Activated CD4-positive, alpha-beta T cell treated with anti-CD3 and anti-CD28 coated beads, Interleukin-2, amount 50 U/mL, for 48 hours (primary cell): ENCODE results near the gene TNRC18.
"Not testable (repeated sequence)": the region's sequence is repeated elsewhere in the genome, so short reads cannot be mapped to it uniquely, and the experiment has no call there.

Experiments used
- DNase-seq, 2 experiments: peaks; one replicate each; pipeline ENCODE4 v3.0.0-alpha.2; 2020

The TNRC18 gene

GRCh38 chr7:5287802-5288201 is 135.8 kb downstream of the TNRC18 start:
- DNase-seq = no peak

GRCh38 chr7:5287373-5287772 is 136.3 kb downstream of the TNRC18 start:
- not testable (repeated sequence) for DNase-seq

- DNase-seq = no peak
Measured at GRCh38 chr7:5286933-5287332, 136.7 kb downstream of the TNRC18 start.

- DNase-seq = peak in 1 of 2 experiments; percentile 32
Measured at GRCh38 chr7:5284304-5285281, 139.0 kb downstream of the TNRC18 start.

GRCh38 chr7:5283421-5284303 is 140.0 kb downstream of the TNRC18 start:
- DNase-seq = no peak

- peak; percentile 21 to 24 for DNase-seq
Measured at GRCh38 chr7:5282543-5283316, 140.9 kb downstream of the TNRC18 start, which contains the start of gene SLC29A4. Gene SLC29A4 (plus strand): TSS chr7:5282943. CDS start chr7:5287817, 4,874 bp downstream.

- DNase-seq = not testable (repeated sequence)
Measured at GRCh38 chr7:5281598-5282500, 141.8 kb downstream of the TNRC18 start.

GRCh38 chr7:5279734-5280133 is 143.9 kb downstream of the TNRC18 start:
- DNase-seq = no peak

GRCh38 chr7:5278766-5279165 is 144.9 kb downstream of the TNRC18 start:
- no peak for DNase-seq

- DNase-seq = no peak
Measured at GRCh38 chr7:5276611-5277010, 147.0 kb downstream of the TNRC18 start.

GRCh38 chr7:5276123-5276522 is 147.5 kb downstream of the TNRC18 start:
- DNase-seq = not testable (repeated sequence)

GRCh38 chr7:5275510-5275909 is 148.1 kb downstream of the TNRC18 start:
- DNase-seq = not testable (repeated sequence)

GRCh38 chr7:5274985-5275431 is 148.6 kb downstream of the TNRC18 start:
- not testable (repeated sequence) for DNase-seq

GRCh38 chr7:5274441-5274840 is 149.2 kb downstream of the TNRC18 start:
- DNase-seq = no peak

GRCh38 chr7:5273831-5274405 is 149.7 kb downstream of the TNRC18 start:
- not testable (repeated sequence) for DNase-seq

GRCh38 chr7:5270788-5271187 is 152.8 kb downstream of the TNRC18 start:
- DNase-seq = no peak

GRCh38 chr7:5269992-5270657 is 153.5 kb downstream of the TNRC18 start:
- DNase-seq = not testable (repeated sequence)

- not testable (repeated sequence) for DNase-seq
Measured at GRCh38 chr7:5267829-5268228, 155.8 kb downstream of the TNRC18 start.

GRCh38 chr7:5266191-5267028 is 157.2 kb downstream of the TNRC18 start:
- no peak for DNase-seq
